ENCODE results near the gene KISS1. TPM values are rescaled to one million over a fixed set of nuclear protein-coding genes. Genes with fewer than 3 reads are reported as not detected.

Gene KISS1
- total and polyA plus RNA-seq, 5 donors = not detected

DNA sequence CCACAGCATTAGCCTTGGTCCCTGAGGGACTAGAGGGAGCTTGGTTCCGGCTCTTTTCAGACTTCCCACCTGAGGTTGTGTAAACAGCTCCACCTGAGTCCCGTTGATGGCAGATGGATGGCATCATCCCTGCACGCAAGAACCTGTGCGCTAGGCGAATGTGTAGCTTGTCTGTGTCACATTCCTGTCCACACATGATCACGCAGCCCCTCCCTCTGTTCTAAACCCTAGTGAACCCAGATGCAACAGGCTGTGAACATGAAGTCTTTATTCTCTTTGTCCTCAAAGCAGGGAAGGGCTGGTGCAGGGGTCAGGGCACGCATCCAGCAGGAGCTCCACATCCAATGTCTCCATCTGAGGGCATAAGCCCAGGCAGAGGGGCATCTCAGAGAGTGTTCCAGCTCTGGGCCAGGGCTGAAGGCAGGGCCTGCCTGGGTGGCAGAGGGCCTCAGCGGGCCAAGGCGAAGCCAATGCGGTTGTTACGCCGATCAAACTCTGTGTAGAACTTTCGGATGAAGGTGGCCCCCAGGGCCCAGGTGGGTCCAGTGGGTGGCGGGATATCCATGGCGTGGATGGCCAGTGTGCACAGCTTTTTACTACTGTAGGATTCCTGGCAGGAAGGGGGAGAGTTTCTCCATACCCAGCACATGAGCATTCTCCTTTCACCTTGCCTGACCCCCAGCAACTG lies 41.6 kb downstream of the KISS1 start:
- no peak for ATAC-seq
- Histone ChIP-seq H3K9me3 (ENCODE audit: control insufficient read depth, low read length) (no peaks in the 10 kb centered on the region), H3K4me3 (ENCODE audit: low read length) (no peak overlapping the region), H3K4me1 (ENCODE audit: control insufficient read depth, insufficient read depth, low read length) (peaks cover 3% of the 10 kb centered on the region), H3K27me3 (ENCODE audit: control insufficient read depth, insufficient read depth) (no peaks in the 10 kb centered on the region), H3K27ac (ENCODE audit: low read length) (no peak overlapping the region)
- intact Hi-C loops (cut with DNase I) = no loop called here
- 93% methylated on average over 15 of the region's 15 CpGs for WGBS
- DNase-seq = no peak

DNA sequence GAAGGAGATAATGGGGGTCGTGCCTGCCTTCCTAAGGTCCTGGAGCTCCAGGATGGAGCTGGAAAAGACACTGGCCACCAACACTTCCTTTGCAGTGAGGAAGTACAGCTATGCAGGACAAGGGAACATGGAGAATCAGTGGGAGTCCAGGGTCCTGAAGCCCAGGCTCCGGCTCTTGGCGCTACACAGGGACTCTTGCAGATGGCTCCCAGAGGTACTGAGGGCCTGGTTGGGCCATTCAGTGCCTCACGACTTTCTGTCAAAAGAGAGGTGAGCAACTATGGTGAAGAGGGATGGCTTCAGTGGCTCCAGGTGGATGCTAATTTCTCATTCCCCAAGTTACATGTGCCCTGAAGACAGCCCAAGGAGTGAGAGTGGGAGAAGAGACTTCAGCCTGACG lies 42.6 kb downstream of the KISS1 start:
- DNase-seq (no peak), ATAC-seq (no peak)
- peaks cover 3% of the 10 kb centered on the region for H3K4me1 ChIP-seq (ENCODE audit: control insufficient read depth, insufficient read depth, low read length)
- no peaks in the 10 kb centered on the region for H3K9me3 ChIP-seq (ENCODE audit: control insufficient read depth, low read length)
- no peak overlapping the region for H3K27ac ChIP-seq (ENCODE audit: low read length)
- no peaks in the 10 kb centered on the region for H3K27me3 ChIP-seq (ENCODE audit: control insufficient read depth, insufficient read depth)
- intact Hi-C loops (cut with DNase I) = no loop called here
- H3K4me3 ChIP-seq (ENCODE audit: low read length) = no peak overlapping the region
- 90% methylated on average over 5 of the region's 5 CpGs for WGBS

DNA sequence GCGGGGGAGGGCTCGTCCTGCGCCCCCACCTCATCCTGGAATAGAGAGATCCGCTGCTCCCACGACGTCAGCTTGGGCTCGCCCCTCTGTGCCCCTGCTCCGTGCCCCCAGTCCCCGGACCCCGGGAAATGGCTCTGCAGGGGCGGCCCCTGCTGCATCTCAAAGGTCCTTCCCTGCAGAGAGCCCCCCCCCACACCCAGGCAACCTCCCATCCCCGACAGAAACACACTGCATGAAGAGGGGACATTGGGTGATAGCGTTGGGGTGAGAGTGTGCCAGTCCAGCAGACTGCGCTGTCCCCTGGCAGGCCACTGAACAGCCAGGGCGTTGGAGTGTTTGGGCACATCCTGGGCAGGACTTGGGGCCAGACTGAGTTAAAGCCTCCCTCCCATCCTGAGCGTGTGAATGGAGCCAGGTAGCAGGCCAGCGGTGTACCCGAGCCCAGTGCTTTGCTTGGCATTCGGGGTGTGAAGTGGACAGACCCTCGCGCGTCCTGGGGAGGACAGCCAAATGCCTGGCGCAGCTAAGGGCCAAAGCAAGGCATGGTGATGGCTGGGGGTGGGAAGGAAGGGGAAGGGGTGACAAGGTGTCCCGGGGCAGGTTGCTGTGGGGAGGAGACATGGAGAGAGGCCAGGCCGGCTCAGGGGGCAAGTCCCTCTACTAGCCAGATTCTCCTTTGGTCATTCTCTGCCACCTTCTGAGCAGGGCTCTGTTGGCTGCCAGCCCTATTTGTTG lies 43.8 kb downstream of the KISS1 start:
- Histone ChIP-seq H3K4me1 (ENCODE audit: control insufficient read depth, insufficient read depth, low read length) (peaks cover 3% of the 10 kb centered on the region), H3K9me3 (ENCODE audit: control insufficient read depth, low read length) (no peaks in the 10 kb centered on the region), H3K27me3 (ENCODE audit: control insufficient read depth, insufficient read depth) (no peaks in the 10 kb centered on the region), H3K4me3 (ENCODE audit: low read length) (peak overlapping the region; percentile 62), H3K27ac (ENCODE audit: low read length) (no peak overlapping the region)
- ATAC-seq (peak; percentile 4 to 10), DNase-seq (peak in 1 of 3 donors; percentile 39)
- WGBS = 31% methylated on average over 25 of the region's 25 CpGs
- intact Hi-C loops (cut with DNase I) = no loop called here

DNA sequence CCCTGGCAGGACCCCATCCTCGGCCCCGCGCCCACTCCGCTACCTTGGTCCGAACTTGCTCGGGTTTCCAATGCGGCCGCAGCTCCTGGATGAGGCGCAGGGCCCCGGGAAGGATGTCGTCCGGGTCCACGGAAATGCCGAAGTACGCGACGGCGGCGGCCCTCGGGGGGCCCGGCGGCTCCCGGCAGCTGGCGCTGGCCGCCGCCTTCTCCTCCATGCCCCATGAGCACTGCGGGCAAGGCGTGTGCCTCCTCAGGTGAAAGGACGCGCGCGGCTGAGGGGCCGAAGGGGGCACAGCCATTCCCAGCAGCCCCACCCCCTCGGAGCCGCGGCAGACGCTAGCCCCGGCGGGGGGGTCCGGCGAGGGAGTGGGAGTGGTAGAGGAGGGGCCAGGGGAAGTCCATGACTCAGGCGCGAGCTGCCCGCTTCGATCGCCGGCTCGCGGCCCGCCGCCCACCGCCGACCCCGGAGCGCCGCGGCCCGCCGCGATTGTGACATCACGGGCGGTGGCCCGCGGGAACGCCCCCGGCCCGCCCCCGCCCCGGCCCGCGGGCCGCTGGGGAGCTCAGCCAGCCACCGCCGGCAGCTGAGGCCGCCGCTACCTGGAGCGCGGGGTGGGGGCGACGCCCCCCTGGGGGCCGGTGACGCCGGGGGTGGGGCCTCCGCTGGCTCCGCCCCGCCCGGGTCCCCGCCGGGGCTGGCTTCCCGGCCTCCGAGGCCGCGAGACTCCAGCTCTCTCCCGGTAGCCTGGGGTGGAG lies 44.6 kb downstream of the KISS1 start, which contains the start of gene ETNK2:
ETNK2 (minus strand) TSS at position 493 of the 758 bp plus-strand sequence; CDS start at position 301, 192 bp downstream.
- peak; percentile 70 to 88 (median 87) for DNase-seq
- intact Hi-C loops (cut with DNase I) = no loop called here
- under 1% methylated on average over 94 of the region's 94 CpGs for WGBS
- peak; percentile 61 to 65 for ATAC-seq
- H3K27me3 ChIP-seq (ENCODE audit: control insufficient read depth, insufficient read depth) = no peaks in the 10 kb centered on the region
- H3K27ac ChIP-seq (ENCODE audit: low read length) = no peak within 1 kb of the TSS
- peak within 1 kb of the TSS; percentile 62 for H3K4me3 ChIP-seq (ENCODE audit: low read length)
- peaks cover 3% of the 10 kb centered on the region for H3K4me1 ChIP-seq (ENCODE audit: control insufficient read depth, insufficient read depth, low read length)
- no peaks in the 10 kb centered on the region for H3K9me3 ChIP-seq (ENCODE audit: control insufficient read depth, low read length)

DNA sequence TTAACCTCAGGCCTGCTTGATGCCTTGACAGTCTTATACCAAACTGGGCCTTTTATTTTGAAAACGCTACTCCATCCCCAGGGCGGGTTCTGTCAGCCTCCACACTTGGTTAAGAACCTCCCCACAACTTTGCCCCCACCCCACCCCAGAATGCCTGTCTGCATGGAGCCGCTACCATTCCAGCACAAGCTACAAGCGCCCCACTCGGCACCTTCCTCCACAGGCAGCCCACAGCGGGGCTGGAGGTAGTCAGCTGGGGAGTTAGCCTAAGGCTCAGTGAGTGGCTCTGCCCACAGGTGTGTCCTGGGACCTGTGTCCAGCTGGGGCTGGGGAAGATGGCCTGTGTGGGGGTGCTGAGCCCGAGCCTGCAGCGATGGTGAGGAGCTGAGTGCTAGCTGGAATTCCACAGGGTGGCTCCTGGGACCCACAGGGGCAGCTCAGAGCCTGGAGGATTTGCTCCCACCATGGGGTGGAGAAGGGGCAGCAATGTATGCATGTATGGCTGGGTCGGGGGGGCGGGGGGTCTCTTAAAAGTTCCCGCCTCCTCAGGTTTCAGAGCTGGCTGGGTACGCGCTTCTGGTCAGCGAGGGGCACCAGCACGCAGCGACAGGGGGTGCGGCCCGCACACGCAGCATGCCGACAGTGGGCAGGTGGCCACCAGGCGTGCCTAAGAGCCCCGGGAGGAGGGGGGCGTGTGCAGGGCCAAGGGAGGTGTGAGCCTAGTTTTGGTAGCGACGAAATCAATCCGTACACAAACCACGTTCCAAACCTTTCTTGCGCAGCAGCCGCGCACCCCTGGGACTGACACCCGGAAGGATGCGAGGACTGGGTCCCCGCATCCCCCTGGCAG lies 45.4 kb downstream of the KISS1 start:
- peak; percentile 34 to 37 for ATAC-seq
- H3K4me3 ChIP-seq (ENCODE audit: low read length) = peak overlapping the region; percentile 62
- DNase-seq = peak; percentile 42 to 77 (median 65)
- no peak overlapping the region for H3K27ac ChIP-seq (ENCODE audit: low read length)
- H3K9me3 ChIP-seq (ENCODE audit: control insufficient read depth, low read length) = no peaks in the 10 kb centered on the region
- WGBS = 27% methylated on average over 33 of the region's 33 CpGs
- intact Hi-C loops (cut with DNase I) = no loop called here
- H3K27me3 ChIP-seq (ENCODE audit: control insufficient read depth, insufficient read depth) = no peaks in the 10 kb centered on the region
- peaks cover 3% of the 10 kb centered on the region for H3K4me1 ChIP-seq (ENCODE audit: control insufficient read depth, insufficient read depth, low read length)

DNA sequence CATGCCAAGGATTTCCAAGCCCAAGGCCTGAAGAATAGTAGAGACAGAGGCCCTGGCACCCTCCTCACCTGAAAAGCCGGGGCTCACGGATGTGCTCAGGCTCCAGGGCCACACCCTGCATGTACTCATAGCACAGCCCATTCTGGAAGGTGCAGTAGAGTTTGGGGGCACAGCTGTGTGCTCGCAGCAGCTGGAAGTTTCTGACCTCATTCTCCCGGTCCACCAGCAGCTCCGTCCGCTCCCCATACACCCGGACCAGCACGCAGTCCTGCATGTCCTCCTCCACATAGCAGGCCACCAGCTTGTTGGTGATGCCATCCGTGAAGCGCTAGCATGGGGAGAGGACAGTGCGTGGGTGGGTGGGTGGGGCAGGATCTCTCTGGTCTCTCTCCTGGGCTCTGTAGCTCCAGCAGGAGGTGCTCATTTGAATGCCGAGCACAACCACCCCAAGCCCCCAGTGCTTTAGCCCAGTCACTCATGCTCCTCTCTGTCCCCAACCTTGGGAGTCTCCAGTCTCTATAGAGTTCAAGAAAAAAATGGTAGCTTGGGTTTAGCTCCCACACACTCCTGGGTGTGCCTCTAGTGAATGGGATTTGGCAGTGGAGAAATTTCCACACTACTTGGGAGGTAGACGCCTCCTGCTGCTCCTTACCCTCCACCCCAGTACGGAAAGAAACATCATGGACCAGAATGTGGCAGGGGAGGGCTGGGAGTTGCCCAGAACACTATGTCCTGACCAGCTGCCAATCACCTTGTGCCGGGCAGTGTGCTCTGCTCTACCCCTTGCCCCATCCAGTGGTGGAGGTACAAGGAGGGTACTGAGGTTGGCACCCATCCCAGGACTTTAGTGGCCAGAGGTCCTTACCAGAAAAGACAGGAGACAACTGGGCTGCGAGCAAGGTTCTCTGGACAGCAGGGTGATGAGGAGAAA lies 46.4 kb downstream of the KISS1 start:
- intact Hi-C loops (cut with DNase I) = no loop called here
- no peak overlapping the region for H3K4me3 ChIP-seq (ENCODE audit: low read length)
- 76% methylated on average over 16 of the region's 16 CpGs for WGBS
- H3K27ac ChIP-seq (ENCODE audit: low read length) = no peak overlapping the region
- no peaks in the 10 kb centered on the region for H3K27me3 ChIP-seq (ENCODE audit: control insufficient read depth, insufficient read depth)
- H3K4me1 ChIP-seq (ENCODE audit: control insufficient read depth, insufficient read depth, low read length) = peaks cover 3% of the 10 kb centered on the region
- H3K9me3 ChIP-seq (ENCODE audit: control insufficient read depth, low read length) = no peaks in the 10 kb centered on the region
- no peak for DNase-seq
- peak; percentile 30 to 32 for ATAC-seq

DNA sequence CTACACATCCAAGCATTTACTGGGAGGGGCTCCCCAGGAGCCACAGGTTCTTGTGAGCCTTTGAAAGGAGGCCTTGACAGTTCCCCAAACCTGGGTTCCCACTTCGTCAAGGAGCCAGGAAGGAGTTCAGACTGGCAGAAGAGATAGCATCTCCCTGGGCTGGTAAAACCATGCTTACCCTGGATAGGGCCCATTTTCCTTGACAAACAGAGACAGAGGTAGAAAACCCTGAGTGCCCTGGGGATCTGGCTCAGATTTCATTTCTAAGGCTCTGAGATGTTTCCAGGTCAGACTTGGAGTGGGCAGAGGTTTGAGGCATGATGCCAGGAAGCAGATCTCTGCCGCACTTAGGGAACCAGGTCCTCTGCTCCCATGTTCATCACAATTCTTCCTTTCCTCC lies 47.2 kb downstream of the KISS1 start:
- Histone ChIP-seq H3K9me3 (ENCODE audit: control insufficient read depth, low read length) (no peaks in the 10 kb centered on the region), H3K27me3 (ENCODE audit: control insufficient read depth, insufficient read depth) (no peaks in the 10 kb centered on the region), H3K4me3 (ENCODE audit: low read length) (no peak overlapping the region), H3K4me1 (ENCODE audit: control insufficient read depth, insufficient read depth, low read length) (peaks cover 3% of the 10 kb centered on the region), H3K27ac (ENCODE audit: low read length) (no peak overlapping the region)
- 76% methylated on average over 2 of the region's 2 CpGs for WGBS
- ATAC-seq (no peak), DNase-seq (no peak)
- intact Hi-C loops (cut with DNase I) = no loop called here

DNA sequence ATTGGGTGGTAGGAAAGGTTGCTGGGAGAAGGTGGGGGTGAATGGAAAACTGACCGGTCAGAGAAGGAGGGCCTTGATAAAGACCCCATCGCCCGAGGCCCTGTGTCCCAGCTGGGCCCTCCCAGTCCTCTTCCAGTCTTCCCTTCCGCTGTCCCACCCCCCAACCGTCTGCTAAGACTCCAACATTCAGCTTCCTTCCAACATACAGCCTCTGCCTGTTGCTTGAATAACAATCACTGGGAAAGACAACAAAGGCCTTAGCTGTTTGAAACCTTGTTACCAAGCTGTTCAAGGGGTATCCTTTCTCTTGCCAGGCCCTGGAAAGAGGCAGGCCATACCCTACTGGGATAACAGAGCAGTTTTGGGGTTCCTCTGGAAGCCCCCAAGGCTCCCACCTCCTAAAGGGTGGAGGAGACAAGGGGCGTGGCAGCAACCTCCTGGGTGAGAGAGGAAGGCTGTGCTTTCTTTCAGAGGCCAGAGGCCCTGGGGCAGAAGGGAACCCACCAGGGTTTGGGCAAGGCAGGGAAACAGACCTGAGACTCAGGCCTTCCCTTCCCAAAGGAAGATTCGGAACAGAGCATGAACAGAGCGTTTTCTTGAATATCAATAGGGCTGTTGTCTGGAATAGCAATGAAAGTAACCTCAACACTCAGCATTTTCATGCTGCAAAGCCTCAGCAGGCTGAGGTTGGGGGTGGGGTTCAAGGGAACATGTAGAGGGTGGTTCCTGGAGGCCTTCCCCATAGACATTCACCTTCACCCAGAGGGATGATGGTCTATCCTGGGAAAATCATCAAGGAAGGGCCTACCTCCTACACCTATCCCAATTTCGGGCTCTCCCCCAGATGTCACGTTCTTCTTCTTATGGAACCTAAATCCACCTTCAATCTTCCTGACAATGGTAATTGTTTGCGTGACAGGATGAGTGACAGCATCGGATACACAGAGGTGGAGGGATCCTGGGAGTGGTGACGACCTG lies 48.6 kb downstream of the KISS1 start:
- no peak overlapping the region for H3K27ac ChIP-seq (ENCODE audit: low read length)
- intact Hi-C loops (cut with DNase I) = no loop called here
- ATAC-seq (no peak), DNase-seq (no peak)
- WGBS = 79% methylated on average over 13 of the region's 13 CpGs
- no peaks in the 10 kb centered on the region for H3K27me3 ChIP-seq (ENCODE audit: control insufficient read depth, insufficient read depth)
- peaks cover 3% of the 10 kb centered on the region for H3K4me1 ChIP-seq (ENCODE audit: control insufficient read depth, insufficient read depth, low read length)
- no peak overlapping the region for H3K4me3 ChIP-seq (ENCODE audit: low read length)
- H3K9me3 ChIP-seq (ENCODE audit: control insufficient read depth, low read length) = no peaks in the 10 kb centered on the region

DNA sequence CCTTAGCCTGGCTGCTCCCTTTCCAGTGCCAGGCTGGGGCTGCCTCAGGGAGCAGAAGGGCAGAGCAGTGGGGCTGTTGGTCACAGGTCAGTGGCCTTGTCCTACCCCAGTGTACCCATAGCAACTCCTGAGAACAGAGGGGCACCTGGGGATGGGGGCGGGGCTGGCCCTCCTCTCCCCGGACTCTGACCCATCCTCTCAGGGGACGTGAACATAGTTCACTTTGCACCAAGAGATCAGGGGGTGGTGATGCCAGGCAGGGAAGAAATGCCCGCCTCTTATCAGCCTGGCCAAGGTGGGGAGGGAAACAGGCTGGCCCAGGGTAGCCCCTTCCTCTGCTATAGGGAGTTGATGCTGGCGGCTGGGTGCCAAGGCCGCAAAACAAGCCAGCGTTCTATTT lies 49.3 kb downstream of the KISS1 start:
- ATAC-seq = no peak
- intact Hi-C loops (cut with DNase I) = no loop called here
- H3K4me3 ChIP-seq (ENCODE audit: low read length) = no peak overlapping the region
- no peaks in the 10 kb centered on the region for H3K4me1 ChIP-seq (ENCODE audit: control insufficient read depth, insufficient read depth, low read length)
- WGBS = 89% methylated on average over 7 of the region's 7 CpGs
- H3K27me3 ChIP-seq (ENCODE audit: control insufficient read depth, insufficient read depth) = no peaks in the 10 kb centered on the region
- H3K27ac ChIP-seq (ENCODE audit: low read length) = no peak overlapping the region
- DNase-seq = no peak
- no peaks in the 10 kb centered on the region for H3K9me3 ChIP-seq (ENCODE audit: control insufficient read depth, low read length)

All from right cardiac atrium (tissue), 5 donors.